Naive thymus-derived CD4-positive, alpha-beta T cell (primary cell): ENCODE data around the gene CA12. TPM values are rescaled to one million over a fixed set of nuclear protein-coding genes. Genes with fewer than 3 reads are reported as not detected.

ENCODE experiments used
- ATAC-seq: fragments of 150-1000 bp; cut with Tn5 transposase; 2 replicates; pipeline ENCODE4 v1.10.0; 2021; ENCODE audit warnings: mild to moderate bottlenecking, moderate library complexity
- CTCF ChIA-PET: fragments of 350-600 bp; sonication (Branson Sonifier 250); formaldehyde crosslinking; loops from one replicate; lab custom pipeline; 2021; ENCODE audit warnings: antibody characterized with exemption; lab: Charles Lee
- POLR2A ChIA-PET: fragments of 350-600 bp; sonication (Branson Sonifier 250); formaldehyde crosslinking; loops from one replicate; lab custom pipeline; 2021; ENCODE audit warnings: antibody characterized with exemption, inconsistent platforms; lab: Charles Lee
- DNase-seq, 9 donors: peaks; one replicate each; pipeline versions ENCODE4 v3.0.0 to v3.0.0-alpha.2; 2020 to 2022; ENCODE audit warnings: mixed read lengths in 1 of 9
- H3K27ac ChIP-seq: one replicate; pipeline ENCODE4 v1.7.0; 2013; ENCODE audit warnings: mild to moderate bottlenecking, low read depth, low read length, moderate library complexity
- H3K27me3 ChIP-seq, 2 donors: one replicate each; pipeline ENCODE4 v1.7.0; 2013; ENCODE audit warnings: low read length in 2 of 2, mild to moderate bottlenecking in 2 of 2, moderate library complexity in 2 of 2; ENCODE audit not compliant: control insufficient read depth in 2 of 2, insufficient read depth in 2 of 2
- H3K36me3 ChIP-seq, 3 experiments: 1 replicate in 2 of 3; 2 replicates in 1 of 3; pipeline ENCODE4 v1.7.0; 2013; ENCODE audit warnings: low read length in 3 of 3, mild to moderate bottlenecking in 3 of 3, moderate library complexity in 1 of 3; ENCODE audit not compliant: insufficient read depth in 3 of 3, control insufficient read depth in 2 of 3
- H3K4me1 ChIP-seq, 2 donors: one replicate each; pipeline ENCODE4 v1.7.0; 2013; ENCODE audit warnings: low read length in 2 of 2, mild to moderate bottlenecking in 2 of 2, moderate library complexity in 1 of 2; ENCODE audit not compliant: control insufficient read depth in 2 of 2, insufficient read depth in 2 of 2
- H3K4me3 ChIP-seq: 2 replicates; pipeline ENCODE4 v1.7.0; 2013; ENCODE audit warnings: mild to moderate bottlenecking, low read length
- H3K9me3 ChIP-seq, 3 experiments: 1 replicate in 2 of 3; 2 replicates in 1 of 3; pipeline ENCODE4 v1.7.0; 2013; ENCODE audit warnings: low read length in 3 of 3; ENCODE audit not compliant: control insufficient read depth in 2 of 3
- H3K27ac Mint-ChIP-seq, 9 donors: one replicate each; pipeline ENCODE4 v1.8.0; 2020 to 2022; ENCODE audit warnings: mixed read lengths in 9 of 9, mild to moderate bottlenecking in 8 of 9, moderate library complexity in 5 of 9, inconsistent platforms in 2 of 9
- H3K27me3 Mint-ChIP-seq, 5 donors: one replicate each; pipeline ENCODE4 v1.8.0; 2021 to 2022; ENCODE audit warnings: mixed read lengths in 5 of 5, mild to moderate bottlenecking in 1 of 5
- H3K36me3 Mint-ChIP-seq, 5 donors: one replicate each; pipeline ENCODE4 v1.8.0; 2020 to 2022; ENCODE audit warnings: mixed read lengths in 5 of 5, mild to moderate bottlenecking in 3 of 5, inconsistent platforms in 1 of 5
- H3K4me1 Mint-ChIP-seq, 7 donors: one replicate each; pipeline ENCODE4 v1.8.0; 2020 to 2022; ENCODE audit warnings: mixed read lengths in 7 of 7, mild to moderate bottlenecking in 3 of 7, inconsistent platforms in 1 of 7
- H3K4me3 Mint-ChIP-seq, 10 donors: one replicate each; pipeline ENCODE4 v1.8.0; 2020 to 2022; ENCODE audit warnings: mild to moderate bottlenecking in 10 of 10, mixed read lengths in 10 of 10, moderate library complexity in 6 of 10, inconsistent platforms in 2 of 10
- H3K9me3 Mint-ChIP-seq, 11 donors: one replicate each; pipeline ENCODE4 v1.8.0; 2020 to 2022; ENCODE audit warnings: mixed read lengths in 11 of 11, mild to moderate bottlenecking in 4 of 11, inconsistent platforms in 1 of 11, moderate library complexity in 1 of 11
- intact Hi-C, 2 donors: fragments of 100-400 bp; cut with micrococcal nuclease; formaldehyde crosslinking; loops; one replicate each; pipeline ENCODE4 v1.15.1; 2023
- polyA plus RNA-seq, 2 donors: library from polyadenylated mRNA; unstranded; fragments of 300-500 nt; fragmentation: Illumina TruSeq; gene quantifications; one replicate each; pipeline ENCODE4 v1.2.3, GENCODE V29; 2021
- total RNA-seq, 6 experiments: library from RNA in 5 of 6; stranded (reverse) in 5 of 6; gene quantifications; 1 replicate in 5 of 6; 2 replicates in 1 of 6; pipeline ENCODE4 v1.2.3 and lab custom pipeline; 2021 to 2026

Gene CA12
- total and polyA plus RNA-seq, 7 experiments from 2014 or later, result 0.02 TPM; not detected in 6

GRCh38 chr15:63295341-63295740 lies 86.3 kb downstream of the CA12 start:
- intact Hi-C loops, result no loop called here
- Mint-ChIP-seq H3K4me3 (no peak overlapping the region), H3K27ac (peak overlapping the region in 2 of 9 donors; percentile 13 to 22), H3K4me1 (peaks cover 0 to 14% (median 13%) of the 10 kb centered on the region in 7 donors), H3K9me3 (no peaks in the 10 kb centered on the region), H3K27me3 (no peaks in the 10 kb centered on the region), H3K36me3 (peaks cover 2 to 59% (median 38%) of the 10 kb centered on the region in 5 donors)
- Histone ChIP-seq H3K27ac (no peak overlapping the region), H3K36me3 (peaks cover 0 to 24% (median 0%) of the 10 kb centered on the region in 3 experiments), H3K9me3 (no peaks in the 10 kb centered on the region), H3K4me1 (no peaks in the 10 kb centered on the region), H3K4me3 (no peak overlapping the region), H3K27me3 (no peaks in the 10 kb centered on the region)
- ChIA-PET POLR2A (no interaction called here), CTCF (interaction anchor here (0.8 to 1.5 kb wide), 2 partner anchors 107 to 772 kb away, joined by 3 read pairs; no protein-coding TSS in a partner anchor)
- ATAC-seq (no peak), DNase-seq (no peak)

- Histone ChIP-seq H3K4me3 (no peak overlapping the region), H3K27ac (no peak overlapping the region), H3K9me3 (no peaks in the 10 kb centered on the region), H3K4me1 (no peaks in the 10 kb centered on the region), H3K36me3 (peaks cover 0 to 15% (median 0%) of the 10 kb centered on the region in 3 experiments), H3K27me3 (no peaks in the 10 kb centered on the region)
- H3K4me1 Mint-ChIP-seq, result peaks cover 0 to 14% (median 13%) of the 10 kb centered on the region in 7 donors
- no peaks in the 10 kb centered on the region for H3K27me3 Mint-ChIP-seq
- ChIA-PET CTCF (interaction anchor here (1.5 kb wide), 1 partner anchor 108 kb away, joined by 3 read pairs; no protein-coding TSS in a partner anchor), POLR2A (no interaction called here)
- H3K36me3 Mint-ChIP-seq, result peaks cover 2 to 50% (median 29%) of the 10 kb centered on the region in 5 donors
- H3K4me3 Mint-ChIP-seq, result no peak overlapping the region
- ATAC-seq (no peak), DNase-seq (no peak)
- H3K9me3 Mint-ChIP-seq, result no peaks in the 10 kb centered on the region
- intact Hi-C loops, result no loop called here
- peak overlapping the region in 1 of 9 donors; percentile 34 for H3K27ac Mint-ChIP-seq
These were observed 87.3 kb downstream of the CA12 start for GRCh38 chr15:63294359-63294758.

GRCh38 chr15:63292771-63293170 lies 88.9 kb downstream of the CA12 start:
- Mint-ChIP-seq H3K4me1 (peaks cover 7 to 23% (median 19%) of the 10 kb centered on the region in 7 donors), H3K4me3 (no peak overlapping the region), H3K36me3 (peaks cover 2 to 42% (median 18%) of the 10 kb centered on the region in 5 donors), H3K27ac (peak overlapping the region in 1 of 9 donors; percentile 16), H3K9me3 (no peaks in the 10 kb centered on the region), H3K27me3 (no peaks in the 10 kb centered on the region)
- H3K27me3 ChIP-seq, result no peaks in the 10 kb centered on the region
- no peak for DNase-seq
- CTCF ChIA-PET, result no interaction called here
- H3K9me3 ChIP-seq, result no peaks in the 10 kb centered on the region
- H3K4me3 ChIP-seq, result no peak overlapping the region
- no peaks in the 10 kb centered on the region for H3K4me1 ChIP-seq
- no peak overlapping the region for H3K27ac ChIP-seq
- peaks cover 0 to 11% (median 4%) of the 10 kb centered on the region in 3 experiments for H3K36me3 ChIP-seq
- POLR2A ChIA-PET, result no interaction called here
- no peak for ATAC-seq
- intact Hi-C loops, result no loop called here

- ATAC-seq (no peak), DNase-seq (no peak)
- ChIA-PET POLR2A (no interaction called here), CTCF (no interaction called here)
- no peaks in the 10 kb centered on the region for H3K9me3 ChIP-seq
- no peak overlapping the region for H3K27ac ChIP-seq
- no peaks in the 10 kb centered on the region for H3K4me1 ChIP-seq
- H3K27me3 ChIP-seq, result no peaks in the 10 kb centered on the region
- Mint-ChIP-seq H3K36me3 (peaks cover 2 to 41% (median 14%) of the 10 kb centered on the region in 5 donors), H3K4me3 (no peak overlapping the region), H3K27me3 (no peaks in the 10 kb centered on the region), H3K4me1 (peaks cover 7 to 23% (median 18%) of the 10 kb centered on the region in 7 donors), H3K9me3 (no peaks in the 10 kb centered on the region), H3K27ac (no peak overlapping the region)
- intact Hi-C loops, result no loop called here
- H3K4me3 ChIP-seq, result no peak overlapping the region
- H3K36me3 ChIP-seq, result peaks cover 0 to 5% (median 4%) of the 10 kb centered on the region in 3 experiments
These were observed 89.4 kb downstream of the CA12 start for GRCh38 chr15:63292241-63292640.

GRCh38 chr15:63291507-63291906 lies 90.1 kb downstream of the CA12 start:
- no peaks in the 10 kb centered on the region for H3K9me3 ChIP-seq
- POLR2A ChIA-PET, result interaction anchor here (0.9 kb wide), 1 partner anchor 143 kb away, joined by 3 read pairs; no protein-coding TSS in a partner anchor
- ATAC-seq, result no peak
- no peak overlapping the region for H3K4me3 ChIP-seq
- intact Hi-C loops, result no loop called here
- H3K27me3 ChIP-seq, result no peaks in the 10 kb centered on the region
- H3K9me3 Mint-ChIP-seq, result no peaks in the 10 kb centered on the region
- H3K4me3 Mint-ChIP-seq, result no peak overlapping the region
- peaks cover 0 to 5% (median 4%) of the 10 kb centered on the region in 3 experiments for H3K36me3 ChIP-seq
- peaks cover 7 to 22% (median 18%) of the 10 kb centered on the region in 7 donors for H3K4me1 Mint-ChIP-seq
- H3K27ac Mint-ChIP-seq, result no peak overlapping the region
- no peaks in the 10 kb centered on the region for H3K4me1 ChIP-seq
- no peak for DNase-seq
- H3K36me3 Mint-ChIP-seq, result peaks cover 5 to 43% (median 13%) of the 10 kb centered on the region in 5 donors
- H3K27me3 Mint-ChIP-seq, result no peaks in the 10 kb centered on the region
- CTCF ChIA-PET, result interaction anchor here (0.8 to 2.0 kb wide), 5 partner anchors 11 to 777 kb away, joined by 3 to 9 read pairs (median 4); no protein-coding TSS in a partner anchor
- no peak overlapping the region for H3K27ac ChIP-seq

GRCh38 chr15:63288778-63289378 lies 92.8 kb downstream of the CA12 start:
- CTCF ChIA-PET, result interaction anchor here (0.6 to 2.4 kb wide), 4 partner anchors 8 to 1851 kb away, joined by 3 to 8 read pairs (median 4); partner anchors contain the start of gene APH1B
- H3K36me3 Mint-ChIP-seq, result peaks cover 0 to 41% (median 5%) of the 10 kb centered on the region in 5 donors
- DNase-seq (peak in 7 of 9 donors; percentile 30 to 68 (median 52)), ATAC-seq (peak; percentile 79)
- H3K4me1 ChIP-seq, result no peaks in the 10 kb centered on the region
- H3K36me3 ChIP-seq, result peaks cover 0 to 9% (median 4%) of the 10 kb centered on the region in 3 experiments
- POLR2A ChIA-PET, result no interaction called here
- peak overlapping the region in 1 of 10 donors; percentile 6 for H3K4me3 Mint-ChIP-seq
- intact Hi-C loops, result loop anchor here (1.0 to 10.0 kb wide), 11 partner anchors 114 to 780 kb away; partner anchors contain the start of genes FBXL22 (in 1 of the 2) and RPS27L (in 1 of the 2)
- H3K27me3 Mint-ChIP-seq, result no peaks in the 10 kb centered on the region
- peak overlapping the region in 4 of 9 donors; percentile 12 to 64 (median 59) for H3K27ac Mint-ChIP-seq
- H3K27ac ChIP-seq, result no peak overlapping the region
- H3K27me3 ChIP-seq, result no peaks in the 10 kb centered on the region
- peaks cover 5 to 10% (median 7%) of the 10 kb centered on the region in 7 donors for H3K4me1 Mint-ChIP-seq
- no peaks in the 10 kb centered on the region for H3K9me3 ChIP-seq
- no peak overlapping the region for H3K4me3 ChIP-seq
- no peaks in the 10 kb centered on the region for H3K9me3 Mint-ChIP-seq
